Measurements from ENCODE around the gene AKAP7. TPM values are rescaled to one million over a fixed set of nuclear protein-coding genes. Genes with fewer than 3 reads are reported as not detected.

The AKAP7 gene
- total and polyA plus RNA-seq, 8 donors, result 20.5 to 82.0 (median 25.9) TPM

GRCh38 chr6:131225959-131226358, 90.7 kb downstream of the AKAP7 start:
- Histone ChIP-seq H3K9me3 (no peaks in the 10 kb centered on the region), H3K4me1 (peaks cover 0 to 9% (median 0%) of the 10 kb centered on the region in 3 donors), H3K27ac (peak overlapping the region in 2 of 4 donors; percentile 19 to 40), H3K27me3 (no peaks in the 10 kb centered on the region), H3K36me3 (no peaks in the 10 kb centered on the region), H3K4me3 (no peak overlapping the region)
- FAIRE-seq (no peak), ATAC-seq (peak in 2 of 4 donors; percentile 62 to 63), DNase-seq (no peak)
- intact Hi-C loops (cut with DNase I), result no loop called here
- 16 to 18% methylated on average over 3 of the region's 3 CpGs for WGBS, 2 donors
- TF ChIP-seq, protein P1, sequence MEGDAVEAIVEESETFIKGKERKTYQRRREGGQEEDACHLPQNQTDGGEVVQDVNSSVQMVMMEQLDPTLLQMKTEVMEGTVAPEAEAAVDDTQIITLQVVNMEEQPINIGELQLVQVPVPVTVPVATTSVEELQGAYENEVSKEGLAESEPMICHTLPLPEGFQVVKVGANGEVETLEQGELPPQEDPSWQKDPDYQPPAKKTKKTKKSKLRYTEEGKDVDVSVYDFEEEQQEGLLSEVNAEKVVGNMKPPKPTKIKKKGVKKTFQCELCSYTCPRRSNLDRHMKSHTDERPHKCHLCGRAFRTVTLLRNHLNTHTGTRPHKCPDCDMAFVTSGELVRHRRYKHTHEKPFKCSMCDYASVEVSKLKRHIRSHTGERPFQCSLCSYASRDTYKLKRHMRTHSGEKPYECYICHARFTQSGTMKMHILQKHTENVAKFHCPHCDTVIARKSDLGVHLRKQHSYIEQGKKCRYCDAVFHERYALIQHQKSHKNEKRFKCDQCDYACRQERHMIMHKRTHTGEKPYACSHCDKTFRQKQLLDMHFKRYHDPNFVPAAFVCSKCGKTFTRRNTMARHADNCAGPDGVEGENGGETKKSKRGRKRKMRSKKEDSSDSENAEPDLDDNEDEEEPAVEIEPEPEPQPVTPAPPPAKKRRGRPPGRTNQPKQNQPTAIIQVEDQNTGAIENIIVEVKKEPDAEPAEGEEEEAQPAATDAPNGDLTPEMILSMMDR (IDR thresholded peaks at IDR 0.05), result no peak

DNA sequence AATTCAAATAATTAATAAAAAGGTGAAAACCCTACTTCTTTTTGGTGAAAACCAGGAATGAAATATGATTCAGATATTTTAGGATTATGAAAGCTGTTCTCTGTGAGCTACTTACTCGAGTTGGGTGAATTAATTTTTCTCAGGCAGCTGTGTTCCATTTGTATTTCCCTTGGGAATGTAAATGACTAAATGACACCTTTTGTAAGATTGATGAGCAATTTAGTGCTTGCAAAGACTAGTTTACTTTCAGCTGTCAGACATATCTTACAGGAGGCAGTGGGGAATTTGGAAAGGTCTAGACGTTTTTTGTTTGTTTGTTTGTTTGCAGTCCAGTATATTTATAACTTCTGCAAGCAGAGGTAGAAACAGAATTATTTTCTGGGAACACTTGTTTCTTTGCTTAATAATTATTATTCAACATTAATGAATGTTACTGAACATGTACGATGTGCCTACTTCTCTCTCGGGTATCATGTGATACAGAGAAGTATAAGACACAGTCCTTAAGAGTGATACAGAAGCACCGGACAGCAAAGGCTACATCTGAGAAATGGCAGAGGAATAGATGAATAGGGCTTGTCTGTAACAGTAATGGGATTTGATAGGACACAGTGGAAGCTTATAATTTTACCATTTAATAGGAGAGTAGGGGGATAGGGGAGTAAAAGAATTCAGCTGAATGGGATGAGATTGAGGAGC, 91.3 kb downstream of the AKAP7 start:
- FAIRE-seq, result no peak
- TF ChIP-seq, protein P1 (IDR thresholded peaks at IDR 0.05), result no peak

DNA sequence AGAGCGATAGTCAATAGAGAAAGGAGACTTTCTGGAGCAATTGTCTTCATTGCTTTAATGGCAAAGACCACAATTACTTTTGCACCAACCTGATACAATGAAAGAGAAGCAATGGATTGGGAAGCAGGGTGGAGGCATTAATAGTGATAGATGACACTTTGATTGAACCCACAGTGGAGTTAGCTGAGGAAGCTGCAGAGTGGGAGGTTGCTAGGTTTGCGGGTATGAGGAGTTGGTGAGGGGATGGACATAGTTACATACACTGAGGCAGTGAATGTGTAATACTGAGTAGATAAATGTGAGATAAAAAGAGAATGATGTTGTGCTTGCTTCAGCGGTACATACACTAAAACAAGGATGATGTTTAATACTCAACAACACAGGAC, 91.9 kb downstream of the AKAP7 start:
- FAIRE-seq, result no peak
- DNase-seq, result no peak
- Histone ChIP-seq H3K9me3 (no peaks in the 10 kb centered on the region), H3K27me3 (no peaks in the 10 kb centered on the region), H3K4me3 (no peak overlapping the region), H3K27ac (peak overlapping the region in 1 of 4 donors; percentile 40), H3K36me3 (no peaks in the 10 kb centered on the region), H3K4me1 (peaks cover 0 to 9% (median 0%) of the 10 kb centered on the region in 3 donors)
- WGBS, 2 donors, result 88 to 91% methylated on average over 3 of the region's 3 CpGs
- TF ChIP-seq, protein P1 (IDR thresholded peaks at IDR 0.05), result no peak
- intact Hi-C loops (cut with DNase I), result no loop called here
- ATAC-seq, result no peak

More for the DNA sequence above, 91.3 kb downstream of the AKAP7 start:
- Histone ChIP-seq H3K4me1 (peaks cover 0 to 9% (median 0%) of the 10 kb centered on the region in 3 donors), H3K4me3 (no peak overlapping the region), H3K27me3 (no peaks in the 10 kb centered on the region), H3K27ac (peak overlapping the region in 2 of 4 donors; percentile 19 to 40), H3K9me3 (no peaks in the 10 kb centered on the region), H3K36me3 (no peaks in the 10 kb centered on the region)
- intact Hi-C loops (cut with DNase I), result no loop called here
- 57 to 58% methylated on average over 5 of the region's 5 CpGs for WGBS, 2 donors
- DNase-seq (no peak), ATAC-seq (peak in 2 of 4 donors; percentile 55 to 67)

- Histone ChIP-seq H3K4me3 (no peak overlapping the region), H3K27ac (no peak overlapping the region), H3K36me3 (no peaks in the 10 kb centered on the region), H3K4me1 (peaks cover 0 to 1% (median 0%) of the 10 kb centered on the region in 3 donors), H3K9me3 (no peaks in the 10 kb centered on the region), H3K27me3 (no peaks in the 10 kb centered on the region)
- TF ChIP-seq, protein P1 (IDR thresholded peaks at IDR 0.05), result no peak
- ATAC-seq (no peak), FAIRE-seq (no peak), DNase-seq (no peak)
- 38% methylated on average over 2 of the region's 2 CpGs for WGBS, 2 donors
- intact Hi-C loops (cut with DNase I), result no loop called here
Observed at GRCh38 chr6:131231103-131231502, 95.8 kb downstream of the AKAP7 start.

DNA sequence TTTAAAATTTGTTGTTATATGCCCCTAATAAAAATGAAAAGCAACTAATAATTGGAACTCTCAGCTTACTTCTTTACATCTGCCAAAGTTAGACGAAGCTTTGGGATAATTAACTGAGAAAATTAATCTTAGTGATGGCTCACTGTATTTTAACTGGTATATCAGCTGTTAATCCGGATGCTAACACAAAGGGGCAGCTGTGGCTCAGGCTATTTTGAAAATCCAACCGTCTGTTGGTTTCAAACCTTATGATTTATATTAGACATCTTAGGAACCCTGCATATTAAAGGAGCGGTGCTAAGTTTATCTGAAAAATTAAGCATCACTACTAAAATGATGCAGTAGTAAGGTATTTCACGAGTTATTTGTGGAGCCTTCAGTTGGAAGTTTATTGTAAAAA, 96.6 kb downstream of the AKAP7 start:
- intact Hi-C loops (cut with DNase I), result no loop called here

More for the DNA sequence above, 96.6 kb downstream of the AKAP7 start:
- DNase-seq (no peak), ATAC-seq (no peak), FAIRE-seq (no peak)
- WGBS, 2 donors, result 73 to 75% methylated on average over 5 of the region's 5 CpGs
- Histone ChIP-seq H3K27ac (peak overlapping the region in 1 of 4 donors; percentile 11), H3K9me3 (no peaks in the 10 kb centered on the region), H3K27me3 (no peaks in the 10 kb centered on the region), H3K4me1 (no peaks in the 10 kb centered on the region), H3K4me3 (no peak overlapping the region), H3K36me3 (no peaks in the 10 kb centered on the region)
- TF ChIP-seq, protein P1 (IDR thresholded peaks at IDR 0.05), result no peak
